PC-3 (cell line): ENCODE data around the gene OR5H2.
A peak's percentile ranks its signal among the peaks of the same experiment; 100 is the strongest.

ENCODE experiments used
- EZH2 ChIP-seq: fragments of 300-600 bp; sonication (generic); IDR thresholded peaks from one replicate; pipeline ENCODE4 v1.6.1; 2017; ENCODE audit warnings: antibody characterized with exemption, mild to moderate bottlenecking, low read length; ENCODE audit not compliant: unreplicated experiment
- TF ChIP-seq, protein P1 (sequence below): fragments of 300-600 bp; sonication (generic); conservative IDR thresholded peaks from 2 replicates; pipeline ENCODE4 v1.5.1; 2017; ENCODE audit warnings: antibody characterized with exemption, low read depth, mild to moderate bottlenecking, low read length

DNA sequence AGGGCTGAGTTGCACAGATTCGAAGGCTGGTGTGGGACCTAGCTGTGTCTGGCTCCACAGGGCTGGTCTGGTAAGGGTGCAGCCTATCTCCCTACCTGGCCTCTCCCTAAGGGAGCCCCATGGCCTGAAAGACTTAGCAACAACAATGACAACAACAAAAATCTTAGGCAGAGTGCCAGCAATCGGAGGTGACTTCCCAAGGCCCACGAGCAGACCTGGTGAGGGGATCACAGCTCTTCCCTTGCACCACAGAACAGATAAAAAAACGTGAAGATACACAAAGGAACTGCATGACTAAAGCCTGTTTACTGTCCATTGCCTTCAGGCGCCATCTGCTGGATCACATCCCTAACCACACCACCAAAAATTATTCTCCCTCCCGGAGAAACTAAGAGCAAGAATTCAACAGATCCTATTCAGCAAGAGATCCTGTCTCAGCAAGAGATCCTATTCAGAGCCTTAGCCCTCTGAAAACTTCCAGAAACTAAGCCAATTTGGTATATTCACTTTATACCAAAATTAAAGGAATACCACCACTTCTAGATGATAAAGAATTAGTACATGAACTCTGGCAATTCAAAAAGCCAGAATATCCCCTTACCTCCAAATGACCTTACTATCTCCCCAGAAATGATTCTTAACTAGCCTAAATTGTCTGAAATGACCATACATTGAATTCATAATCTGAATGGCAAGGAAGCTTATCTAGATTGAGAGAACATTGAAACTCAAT is 47.3 kb downstream of the OR5H2 start:
- TF ChIP-seq, protein P1, sequence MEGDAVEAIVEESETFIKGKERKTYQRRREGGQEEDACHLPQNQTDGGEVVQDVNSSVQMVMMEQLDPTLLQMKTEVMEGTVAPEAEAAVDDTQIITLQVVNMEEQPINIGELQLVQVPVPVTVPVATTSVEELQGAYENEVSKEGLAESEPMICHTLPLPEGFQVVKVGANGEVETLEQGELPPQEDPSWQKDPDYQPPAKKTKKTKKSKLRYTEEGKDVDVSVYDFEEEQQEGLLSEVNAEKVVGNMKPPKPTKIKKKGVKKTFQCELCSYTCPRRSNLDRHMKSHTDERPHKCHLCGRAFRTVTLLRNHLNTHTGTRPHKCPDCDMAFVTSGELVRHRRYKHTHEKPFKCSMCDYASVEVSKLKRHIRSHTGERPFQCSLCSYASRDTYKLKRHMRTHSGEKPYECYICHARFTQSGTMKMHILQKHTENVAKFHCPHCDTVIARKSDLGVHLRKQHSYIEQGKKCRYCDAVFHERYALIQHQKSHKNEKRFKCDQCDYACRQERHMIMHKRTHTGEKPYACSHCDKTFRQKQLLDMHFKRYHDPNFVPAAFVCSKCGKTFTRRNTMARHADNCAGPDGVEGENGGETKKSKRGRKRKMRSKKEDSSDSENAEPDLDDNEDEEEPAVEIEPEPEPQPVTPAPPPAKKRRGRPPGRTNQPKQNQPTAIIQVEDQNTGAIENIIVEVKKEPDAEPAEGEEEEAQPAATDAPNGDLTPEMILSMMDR, result peak; percentile 87
- no peak for TF ChIP-seq EZH2
